ENCODE data around the gene DDX54.
A peak's percentile ranks its signal among the peaks of the same experiment; 100 is the strongest.

Gene DDX54

GRCh38 chr12:113162102-113163029, 22.9 kb downstream of the DDX54 start:
- no peak for DNase-seq (ENCODE audit: low read depth)

GRCh38 chr12:113161415-113162016, 23.8 kb downstream of the DDX54 start:
- DNase-seq (ENCODE audit: low read depth): no peak

- DNase-seq (ENCODE audit: low read depth): no peak
Measured at GRCh38 chr12:113159937-113160336, 25.3 kb downstream of the DDX54 start.

- no peak for DNase-seq (ENCODE audit: low read depth)
Measured at GRCh38 chr12:113158439-113159203, 26.7 kb downstream of the DDX54 start.

- no peak for DNase-seq (ENCODE audit: low read depth)
Measured at GRCh38 chr12:113157218-113157859, 27.9 kb downstream of the DDX54 start.

GRCh38 chr12:113155646-113156045, 29.6 kb downstream of the DDX54 start:
- DNase-seq (ENCODE audit: low read depth): no peak

- DNase-seq (ENCODE audit: low read depth): no peak
Measured at GRCh38 chr12:113155060-113155459, 30.2 kb downstream of the DDX54 start.

GRCh38 chr12:113154351-113154973, 30.8 kb downstream of the DDX54 start:
- no peak for DNase-seq (ENCODE audit: low read depth)

GRCh38 chr12:113152835-113153814, 32.2 kb downstream of the DDX54 start:
- DNase-seq (ENCODE audit: low read depth): peak; percentile 40

- no peak for DNase-seq (ENCODE audit: low read depth)
Measured at GRCh38 chr12:113152196-113152834, 33.0 kb downstream of the DDX54 start.

GRCh38 chr12:113151655-113152054, 33.6 kb downstream of the DDX54 start:
- no peak for DNase-seq (ENCODE audit: low read depth)

- no peak for DNase-seq (ENCODE audit: low read depth)
Measured at GRCh38 chr12:113149361-113150150, 35.7 kb downstream of the DDX54 start, which contains the start of gene CFAP73. Gene CFAP73, plus strand, starts transcription at chr12:113149724. Its CDS starts 134 bp downstream, at chr12:113149858.

GRCh38 chr12:113146999-113147398, 38.3 kb downstream of the DDX54 start:
- no peak for DNase-seq (ENCODE audit: low read depth)

GRCh38 chr12:113145720-113146551, 39.3 kb downstream of the DDX54 start:
- no peak for DNase-seq (ENCODE audit: low read depth)

GRCh38 chr12:113144806-113145205, 40.5 kb downstream of the DDX54 start:
- DNase-seq (ENCODE audit: low read depth): no peak

GRCh38 chr12:113143959-113144358, 41.3 kb downstream of the DDX54 start:
- no peak for DNase-seq (ENCODE audit: low read depth)

- DNase-seq (ENCODE audit: low read depth): no peak
Measured at GRCh38 chr12:113142886-113143332, 42.4 kb downstream of the DDX54 start.

Data from activated T-cell treated with anti-CD3 and anti-CD28 coated beads for 1 hour (primary cell).